Right renal pelvis (tissue), 4 donors: ENCODE data around the gene VGF. TPM values are rescaled to one million over a fixed set of nuclear protein-coding genes. Genes with fewer than 3 reads are reported as not detected.
A peak's percentile ranks its signal among the peaks of the same experiment; 100 is the strongest.

Experiments used
- DNase-seq, 4 donors: peaks; one replicate each; pipeline ENCODE4 v3.0.0-alpha.2; 2013; ENCODE audit warnings: low read depth in 4 of 4, low spot score in 3 of 4, missing footprints in 1 of 4
- polyA plus RNA-seq, 4 donors: library from polyadenylated mRNA; unstranded; fragments of 120-200 nt; gene quantifications; one replicate each; pipeline ENCODE4 v1.2.1, GENCODE V29; 2013; ENCODE audit not compliant: insufficient read length in 4 of 4

Gene VGF
- polyA plus RNA-seq, 4 donors: 0.09 to 0.29 (median 0.13) TPM

DNA sequence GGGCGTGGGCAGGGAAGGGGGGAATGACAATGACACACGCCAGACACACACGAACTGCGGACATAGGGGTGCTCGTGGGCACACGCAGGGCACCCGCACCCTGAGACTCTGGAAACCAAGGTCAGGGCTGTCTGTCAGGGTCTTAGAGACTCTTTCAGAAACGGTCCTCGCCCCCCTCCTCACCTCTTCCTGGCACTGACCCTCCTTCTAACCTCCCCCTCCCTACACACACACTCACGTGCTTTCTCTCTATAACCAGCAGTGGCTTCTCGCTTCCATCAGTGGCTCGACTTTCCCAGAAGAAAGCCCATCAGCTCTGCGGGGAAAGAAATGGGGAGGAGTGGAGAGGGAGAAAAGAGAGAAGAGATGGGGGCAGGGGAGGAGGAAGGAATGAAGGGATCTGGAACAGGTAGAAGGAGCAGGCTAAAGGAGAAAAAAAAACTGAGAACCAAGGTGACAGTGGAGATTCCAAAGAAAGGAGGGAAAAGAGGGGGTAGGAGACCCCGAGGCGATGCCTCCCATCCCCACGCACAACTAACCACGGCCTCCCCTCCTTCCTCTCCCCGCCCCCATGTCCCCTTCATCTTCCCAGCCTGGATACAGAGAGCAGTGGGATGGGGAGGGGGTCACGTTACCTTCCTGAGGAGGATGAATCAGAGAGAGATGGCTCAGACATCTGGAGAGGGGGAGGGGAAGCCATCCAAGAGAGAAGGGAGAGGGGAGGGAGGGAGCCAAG, 1.7 kb upstream of the VGF start:
- no peak for DNase-seq

DNA sequence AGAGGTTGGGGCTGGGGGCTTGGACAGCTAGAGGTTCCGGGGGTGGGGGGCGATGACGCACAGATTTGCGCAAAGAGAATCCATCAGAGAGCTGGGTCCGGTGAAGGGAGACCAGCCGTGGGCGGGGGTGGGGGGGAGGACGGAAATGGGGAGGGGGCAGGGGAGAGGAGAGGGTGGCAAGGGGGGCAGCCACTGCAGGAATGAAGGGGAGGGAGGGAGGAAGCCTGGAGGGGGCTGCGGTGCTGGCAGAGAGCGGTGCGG, 1.2 kb upstream of the VGF start:
- no peak for DNase-seq

DNA sequence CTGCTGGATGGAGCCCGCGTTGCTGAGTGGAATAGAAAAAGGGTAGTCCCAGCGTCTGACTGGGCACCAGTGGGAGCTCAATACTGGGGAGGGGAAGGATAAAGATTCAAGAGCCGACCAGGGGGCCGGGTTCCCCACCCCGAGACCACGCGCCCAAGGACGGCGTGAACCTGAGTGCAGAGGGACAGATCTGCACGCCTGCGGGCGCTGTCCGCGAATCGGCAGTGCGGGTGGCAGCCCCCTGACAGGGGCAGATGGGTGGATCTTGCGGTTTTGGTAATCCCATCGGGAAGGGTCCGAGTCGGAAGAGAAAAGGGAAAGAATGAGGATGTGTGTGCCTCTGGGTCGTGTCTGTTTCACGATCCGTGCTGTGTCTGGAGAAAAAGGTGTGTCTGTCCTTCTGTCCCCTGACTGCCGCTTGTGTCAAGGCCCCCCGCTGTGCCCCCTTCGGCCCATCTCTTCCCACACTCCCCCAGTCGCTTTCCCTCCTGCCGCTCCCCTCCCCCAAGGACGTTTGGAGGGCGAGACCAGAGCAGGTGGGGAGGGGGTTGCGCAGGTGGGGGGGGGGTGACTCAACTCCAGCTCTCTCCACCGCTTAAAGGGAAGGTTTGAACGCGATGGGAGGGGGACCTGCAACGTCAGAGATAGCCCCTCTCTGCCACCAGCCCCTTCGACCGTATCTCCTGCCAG, 734 bp upstream of the VGF start:
- DNase-seq: no peak

DNA sequence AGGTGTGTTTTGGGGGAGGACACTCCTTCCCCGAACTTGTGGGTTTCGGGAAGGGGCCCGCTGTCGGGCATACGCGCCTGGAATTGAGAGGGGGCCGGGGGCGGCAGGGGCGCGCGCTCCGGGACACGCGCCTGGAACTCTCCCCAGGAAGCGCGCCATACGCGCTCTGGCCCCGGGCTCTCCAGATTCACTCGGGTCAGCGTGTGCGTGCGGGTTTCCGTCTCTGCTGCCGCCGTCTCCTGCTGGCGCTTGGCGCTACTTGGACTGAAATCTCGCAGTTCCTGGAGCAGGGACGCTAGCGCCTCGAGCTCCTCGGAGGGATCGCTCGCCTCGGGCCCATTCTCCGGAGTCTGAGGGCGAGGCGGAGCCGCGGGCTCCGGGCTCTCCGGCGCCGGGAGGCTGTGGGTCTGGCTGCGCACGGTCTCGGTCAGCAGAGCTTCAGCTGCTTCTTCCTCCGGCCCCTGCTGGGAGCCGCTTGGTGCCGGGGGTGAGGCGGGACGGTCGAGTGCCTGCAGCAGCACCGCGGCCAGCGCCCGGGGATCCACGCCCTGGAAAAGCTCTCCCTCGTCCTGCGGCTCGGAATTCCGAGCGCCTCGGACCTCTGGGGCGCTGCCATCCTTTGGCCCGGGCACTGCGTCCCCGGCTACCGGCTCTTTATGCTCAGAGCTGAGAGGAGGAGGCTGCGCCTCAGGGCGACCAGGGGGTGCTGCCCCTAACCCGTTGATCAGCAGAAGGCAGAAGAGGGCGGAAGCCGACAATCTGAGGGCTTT, 1.1 kb downstream of the VGF start:
- DNase-seq: no peak

DNA sequence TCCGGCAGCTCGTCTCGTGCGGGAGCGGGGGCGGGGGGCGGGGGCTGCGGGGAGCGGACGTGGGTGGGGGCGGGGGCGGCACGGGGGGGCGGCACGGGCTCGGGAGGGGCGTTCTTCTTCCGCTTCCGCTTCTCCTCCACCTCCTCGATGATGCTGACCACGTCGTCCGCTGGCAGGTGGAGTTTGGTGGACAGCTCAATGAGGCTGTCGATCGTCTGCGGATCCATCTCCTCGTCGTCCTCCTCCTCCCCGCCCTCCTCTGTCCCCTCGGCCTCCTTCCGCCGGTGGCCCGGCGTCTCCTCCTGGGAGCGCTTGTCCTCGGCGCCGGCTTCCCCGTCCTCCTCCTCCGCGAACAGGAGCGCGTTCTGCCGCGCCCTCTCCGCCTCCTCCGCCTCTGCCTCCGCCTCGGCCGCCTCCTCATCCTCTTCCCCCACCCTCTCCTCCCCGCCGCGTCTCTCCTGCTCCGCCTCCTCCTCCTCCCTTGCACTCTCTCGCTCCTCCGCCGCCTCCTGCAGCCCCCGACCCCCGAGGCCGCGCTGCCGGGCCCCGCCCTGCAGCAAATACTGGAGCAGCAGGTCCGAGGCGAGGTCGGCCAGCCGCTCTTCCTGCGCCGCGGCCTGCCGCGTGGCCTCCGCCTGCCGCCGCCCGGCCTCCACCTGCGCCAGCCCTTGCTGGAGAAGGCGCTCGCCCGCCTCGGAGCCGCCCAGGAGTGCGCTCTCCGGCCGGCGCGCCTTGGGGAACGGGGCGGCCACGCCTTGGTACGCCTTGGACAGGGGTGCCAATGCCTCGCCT, 1.9 kb downstream of the VGF start:
- no peak for DNase-seq

DNA sequence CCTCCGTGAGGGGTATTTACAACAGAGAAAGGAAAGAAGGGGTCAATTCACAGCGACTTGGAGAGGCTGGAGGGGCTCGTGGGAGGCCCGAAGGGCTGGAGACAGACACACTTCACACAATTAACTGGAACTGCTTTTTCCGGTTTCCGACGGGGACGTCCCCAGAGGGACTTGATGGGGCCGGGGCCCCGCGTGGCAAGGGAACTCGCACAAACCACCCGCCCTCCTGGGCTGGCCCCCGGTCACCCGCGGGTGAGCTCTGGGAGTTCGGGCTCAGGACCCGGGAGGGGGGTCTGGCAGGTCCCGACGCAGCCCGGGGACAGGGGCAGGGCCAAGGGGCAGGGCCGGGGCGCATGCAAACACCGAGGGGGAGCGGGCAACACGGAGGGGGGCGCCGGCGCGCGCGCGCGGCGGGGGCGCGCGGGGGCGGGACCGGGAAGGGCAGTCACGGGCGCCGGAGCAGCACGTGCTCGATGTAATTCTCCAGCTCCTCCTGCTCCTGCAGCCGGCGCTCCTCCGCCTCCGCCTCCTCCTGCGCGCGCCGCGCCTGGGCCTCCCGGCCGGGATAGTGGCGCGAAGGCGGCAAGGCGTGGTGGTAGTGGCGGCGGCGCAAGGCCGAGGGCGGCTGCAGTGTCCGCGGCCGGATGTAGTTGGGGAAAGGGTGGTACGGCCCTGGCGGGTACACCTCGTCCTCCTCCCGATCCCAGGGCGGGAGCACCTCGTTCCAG, 2.7 kb downstream of the VGF start:
- no peak for DNase-seq

DNA sequence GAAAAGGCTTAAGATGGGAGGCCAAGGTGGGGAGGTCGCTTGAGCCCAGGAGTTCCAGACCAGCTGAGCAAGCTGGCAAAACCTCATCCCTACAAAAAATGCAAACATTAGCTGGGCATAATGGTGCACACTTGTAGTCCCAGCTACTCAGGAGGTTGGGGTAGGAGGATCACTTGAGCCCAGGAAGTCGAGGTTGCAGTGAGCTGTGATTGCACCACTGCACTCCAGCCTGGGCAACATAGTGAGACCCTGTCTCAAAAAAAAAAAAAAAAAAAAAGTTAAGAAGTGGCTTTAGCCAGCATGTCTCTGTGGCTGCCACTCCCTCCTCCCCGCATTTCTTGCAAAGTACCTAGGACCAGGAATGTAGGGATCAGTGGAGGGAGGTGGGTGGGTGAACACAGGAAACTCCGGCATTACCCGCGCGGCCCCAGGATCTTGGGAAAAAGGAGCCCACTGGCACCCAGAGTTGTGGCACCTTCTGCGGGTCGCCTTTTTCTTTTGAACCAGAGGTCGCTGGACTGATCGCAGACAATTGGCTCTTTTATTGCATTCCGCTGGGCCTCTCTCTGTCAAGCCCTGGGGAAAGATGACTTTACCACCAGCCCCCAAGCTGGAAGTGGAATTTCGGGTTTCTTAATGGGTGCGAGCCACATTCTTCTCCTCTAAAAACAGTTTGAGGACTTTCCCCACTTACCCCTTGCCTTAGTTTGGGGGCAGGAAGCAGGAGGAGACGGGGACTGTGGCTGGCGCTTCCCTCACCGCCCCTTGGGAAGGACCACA, 3.5 kb downstream of the VGF start:
- DNase-seq: no peak

DNA sequence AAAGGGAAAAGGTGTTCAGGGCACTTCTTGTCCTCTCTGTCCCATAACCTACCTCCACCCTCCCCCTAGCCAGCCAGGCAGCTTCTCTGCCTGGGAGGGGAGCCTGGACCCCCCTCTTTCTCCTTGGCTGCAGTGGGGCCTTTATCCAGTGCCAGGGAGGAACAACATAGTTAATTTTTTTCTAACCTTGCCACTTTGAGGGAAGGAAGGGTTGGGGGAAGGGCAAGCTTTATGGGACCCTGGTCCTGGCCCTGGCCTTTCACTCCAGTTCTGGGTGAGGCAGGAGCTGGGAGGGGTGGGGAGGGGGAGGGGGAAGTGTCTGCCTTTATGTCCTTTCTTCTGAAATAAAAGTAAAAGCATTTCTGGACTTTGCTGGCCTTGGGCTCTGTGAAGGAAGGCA, 4.5 kb downstream of the VGF start:
- DNase-seq: no peak

DNA sequence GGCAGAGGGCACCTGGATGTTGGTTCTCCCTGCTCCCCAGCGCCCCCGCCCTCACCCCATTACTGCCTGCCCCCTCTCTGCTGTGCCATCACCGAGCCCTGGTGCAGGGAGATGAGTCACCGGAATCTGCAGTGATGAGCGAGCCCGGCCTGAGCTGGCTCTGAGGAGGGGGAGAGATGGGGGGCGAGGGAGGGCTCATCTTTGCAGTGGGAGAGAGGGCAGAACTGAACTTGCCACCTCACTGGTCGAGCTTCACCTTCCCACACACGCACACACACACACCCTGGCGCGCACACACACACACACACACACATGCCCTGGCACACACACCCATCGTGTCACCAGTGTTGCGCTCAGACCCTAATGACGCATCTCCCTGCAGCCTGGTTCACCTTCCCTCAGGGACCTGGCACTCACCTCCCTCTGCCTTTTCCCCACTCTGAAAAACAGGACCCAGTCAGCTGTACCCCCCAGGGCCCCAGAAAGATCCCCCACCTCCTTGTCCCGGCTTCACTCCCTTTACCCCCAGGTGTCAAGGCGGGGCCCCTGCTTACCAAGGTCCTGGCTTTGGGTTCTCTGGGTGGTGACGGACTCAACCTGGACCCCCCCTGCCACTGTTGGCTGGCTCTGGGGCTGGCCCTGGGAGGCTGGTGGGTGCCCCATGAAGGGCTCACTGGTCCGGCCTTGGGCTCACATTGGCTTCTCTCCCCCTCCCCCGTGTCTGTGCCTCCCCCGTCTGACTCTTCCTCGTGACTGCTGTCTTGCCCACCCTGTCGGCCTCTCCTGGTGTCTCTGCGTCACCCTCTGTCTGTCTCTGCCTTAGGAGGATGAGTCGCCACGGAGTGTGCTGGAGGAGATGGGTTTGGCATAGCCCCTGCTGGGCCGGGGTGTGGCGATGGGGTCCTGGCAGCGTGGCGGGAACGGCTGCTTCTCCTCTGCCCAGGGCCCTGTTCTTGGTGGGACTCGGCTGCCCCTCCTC, 5.4 kb downstream of the VGF start:
- no peak for DNase-seq

DNA sequence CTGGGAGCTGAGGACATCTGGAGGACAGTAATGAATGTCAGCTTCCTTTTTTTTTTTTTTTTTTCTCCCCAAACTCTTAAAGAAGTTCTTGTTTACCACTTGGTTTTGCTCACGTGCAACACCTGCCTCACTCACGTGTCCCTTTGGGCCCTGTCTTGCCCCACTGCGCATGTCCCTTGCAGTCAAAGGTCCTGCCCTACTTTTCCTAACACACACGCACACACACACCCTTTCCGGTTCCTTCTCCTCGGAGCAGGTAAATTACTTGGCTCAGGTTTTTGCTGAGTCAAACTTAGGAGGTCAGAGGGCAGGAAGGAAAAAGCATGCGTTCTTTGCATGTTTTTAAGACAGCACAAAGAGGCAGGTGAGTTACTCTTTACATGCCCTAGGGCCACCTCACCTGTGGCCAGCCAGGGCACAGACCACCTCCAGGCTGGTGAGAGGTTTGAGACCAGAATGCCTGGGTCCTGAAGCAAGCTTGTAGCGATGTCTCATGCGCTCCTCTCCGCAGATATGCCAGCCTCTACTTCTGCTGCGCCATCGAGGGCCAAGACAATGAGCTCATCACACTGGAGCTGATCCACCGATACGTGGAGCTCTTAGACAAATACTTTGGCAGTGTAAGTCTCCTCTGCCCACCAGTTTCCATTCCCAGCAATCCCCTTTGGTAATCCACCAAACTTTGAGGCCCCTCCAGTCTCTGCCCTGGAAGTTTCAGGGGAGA, 8.3 kb downstream of the VGF start:
- no peak for DNase-seq

DNA sequence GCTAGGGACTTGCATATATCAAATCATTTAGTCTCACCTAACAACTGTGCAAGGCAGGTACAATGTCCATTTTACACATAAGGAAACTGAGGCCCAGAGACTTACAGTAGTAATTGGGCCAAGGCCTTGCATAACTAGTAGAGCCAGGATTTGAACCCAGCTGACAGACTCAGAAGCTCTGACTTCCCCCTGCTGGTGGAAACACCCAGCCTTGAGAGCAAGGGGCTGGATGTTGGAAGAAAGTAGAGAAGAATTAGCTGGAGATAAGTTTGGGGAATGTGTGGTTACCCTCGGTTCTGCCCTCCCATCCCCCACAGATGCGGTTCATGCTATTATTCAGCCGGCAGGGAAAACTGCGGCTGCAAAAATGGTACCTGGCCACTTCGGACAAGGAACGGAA, 9.1 kb downstream of the VGF start:
- DNase-seq: no peak

DNA sequence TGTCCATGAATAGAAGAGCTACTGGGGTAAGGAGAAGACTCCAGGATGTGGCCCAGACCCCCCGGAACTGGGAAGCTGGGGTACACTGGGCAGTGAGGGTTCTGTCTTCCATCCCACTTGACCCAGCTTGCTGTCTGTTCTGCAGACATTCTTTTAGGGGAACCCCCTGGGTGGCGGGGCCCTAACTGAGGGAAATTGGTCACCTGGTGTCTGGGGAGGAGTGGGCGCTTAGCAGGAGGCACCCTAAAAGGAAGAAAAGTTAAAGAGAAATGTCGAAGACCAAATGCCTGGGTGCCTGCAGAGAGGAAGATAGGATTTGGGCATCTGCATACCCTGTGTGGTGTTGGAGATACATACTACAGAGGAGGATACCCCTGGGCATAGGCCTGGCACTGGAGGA, 10.1 kb downstream of the VGF start:
- no peak for DNase-seq

DNA sequence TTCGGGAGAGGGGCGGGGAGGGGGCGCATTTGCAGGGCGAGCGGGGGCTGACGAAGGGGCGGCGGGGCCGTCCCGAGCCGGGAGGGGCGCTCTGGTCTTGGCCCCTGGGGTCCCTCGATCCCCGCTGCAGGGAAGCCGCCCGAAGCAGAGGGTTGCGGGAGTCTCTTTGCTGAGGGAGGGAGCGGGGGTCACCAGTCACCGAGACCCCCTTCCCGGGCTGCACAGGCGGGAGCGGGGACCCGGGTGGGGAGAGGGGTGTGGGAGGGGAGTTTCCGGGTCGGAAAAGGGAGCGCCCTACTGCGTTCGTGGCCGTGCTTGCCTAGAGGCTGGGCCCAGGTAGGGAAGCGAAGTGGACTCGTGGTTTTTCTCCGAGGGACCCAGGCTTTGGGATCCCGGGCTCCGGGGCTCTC, 10.7 kb downstream of the VGF start:
- DNase-seq: no peak

DNA sequence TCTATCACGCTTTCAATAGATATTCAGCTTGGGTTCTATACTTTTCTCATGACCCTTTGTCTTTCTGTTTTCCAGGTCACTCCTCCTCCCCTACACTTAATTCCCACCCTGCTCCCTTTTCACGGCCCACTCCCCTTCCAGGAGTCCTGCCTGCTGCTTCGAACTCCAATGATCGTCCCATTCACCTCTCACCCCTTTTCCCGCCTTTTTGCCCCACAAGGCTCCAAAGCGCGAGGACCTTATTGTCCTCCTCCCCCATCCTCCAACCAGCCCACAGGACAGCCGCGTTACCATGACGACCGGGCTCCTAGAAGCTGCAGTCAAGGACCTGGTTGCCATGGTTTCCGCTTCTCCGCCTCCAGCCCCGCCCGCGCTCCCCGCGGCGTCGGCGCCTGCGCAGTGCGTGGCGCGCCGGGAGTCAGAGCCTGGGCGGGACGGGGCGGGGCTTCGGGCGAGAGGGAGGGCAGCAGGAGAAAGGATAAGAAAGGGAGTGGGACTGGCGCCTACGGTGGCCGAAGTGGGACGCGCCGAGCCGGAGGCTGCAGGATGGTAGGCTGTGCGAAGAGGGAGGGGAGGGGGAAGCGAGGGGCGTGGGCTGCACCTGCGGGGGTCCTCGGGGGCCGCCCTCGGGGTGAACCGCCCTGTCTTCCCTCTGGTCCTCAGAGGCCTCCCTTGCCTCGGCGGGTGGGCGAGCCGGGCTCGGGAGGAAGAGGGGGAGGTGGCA, 11.2 kb downstream of the VGF start, which contains the start of gene AP1S1:
Gene AP1S1 (plus strand): TSS at position 508 of the 724 bp plus-strand sequence. CDS start 39 bp downstream, at position 547.
- peak; percentile 86 to 92 (median 91) for DNase-seq

DNA sequence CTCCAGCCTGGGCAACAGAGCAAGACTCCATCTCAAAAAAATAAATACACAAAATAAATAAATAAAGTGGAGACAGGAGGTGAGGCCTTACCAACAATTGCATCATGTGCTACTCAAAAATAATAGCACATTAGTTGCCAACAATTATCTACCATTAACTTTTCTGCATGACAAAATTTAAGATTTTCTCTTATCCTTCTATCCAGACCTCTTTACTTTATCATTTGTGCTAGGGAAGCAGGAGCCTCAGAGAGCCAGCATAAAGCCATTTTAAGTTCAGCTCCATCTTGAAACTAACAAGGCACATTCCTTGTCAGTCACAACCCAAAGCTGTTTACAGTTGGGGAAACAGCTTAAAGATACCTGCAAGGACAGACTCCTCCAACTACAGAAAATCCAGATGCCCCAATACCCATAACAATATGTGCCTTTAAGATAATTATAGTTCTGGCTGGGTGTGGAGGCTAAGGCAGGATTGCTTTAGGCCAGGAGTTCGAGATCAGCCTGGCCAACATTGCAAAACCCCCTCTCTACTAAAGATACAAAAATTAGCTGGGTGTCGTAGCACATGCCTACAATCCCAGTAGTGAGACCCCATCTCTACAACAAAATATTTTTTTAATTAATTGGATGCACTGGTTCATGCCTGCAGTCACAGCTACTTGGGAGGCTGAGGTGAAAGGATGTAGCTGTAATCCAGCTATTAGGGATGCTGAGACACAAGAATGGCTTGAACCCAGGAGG, 13.3 kb downstream of the VGF start:
- DNase-seq: no peak

DNA sequence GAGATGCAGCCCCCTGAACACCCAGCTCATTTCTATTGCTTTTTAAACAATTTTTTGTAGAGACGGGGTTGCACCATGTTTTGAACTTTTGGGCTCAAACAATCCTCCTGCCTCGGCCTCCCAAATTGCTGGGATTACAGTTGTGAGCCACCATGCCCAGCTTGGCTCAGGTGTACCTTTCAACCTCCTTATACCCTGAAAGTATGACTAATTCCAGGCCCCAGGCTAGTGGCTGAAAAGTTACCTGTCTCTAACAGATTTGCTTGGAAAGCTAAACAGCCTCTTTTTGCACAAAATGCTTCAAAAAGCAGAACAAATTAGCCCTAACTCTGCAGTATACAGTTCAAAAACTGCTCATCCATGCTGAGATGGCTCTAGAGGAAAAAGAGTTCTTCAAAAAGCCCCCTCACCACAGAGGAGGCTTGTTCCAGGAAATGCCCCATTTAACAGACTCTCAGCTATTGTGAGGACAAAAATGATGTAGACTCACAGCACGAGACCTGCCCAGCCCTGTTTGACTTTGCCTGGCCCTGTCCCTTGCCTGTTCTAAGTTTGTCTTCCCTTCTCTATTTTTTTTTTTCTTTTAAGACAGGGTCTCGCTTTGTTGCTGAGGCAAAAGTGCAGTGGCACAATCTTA, 24.5 kb downstream of the VGF start:
- DNase-seq: no peak
